Naive thymus-derived CD4-positive, alpha-beta T cell (primary cell): Measurements from ENCODE around the gene HEATR5A. TPM values are rescaled to one million over a fixed set of nuclear protein-coding genes. Genes with fewer than 3 reads are reported as not detected.

ENCODE experiments used
- ATAC-seq: fragments of 150-1000 bp; cut with Tn5 transposase; 2 replicates; pipeline ENCODE4 v1.10.0; 2021; ENCODE audit warnings: mild to moderate bottlenecking, moderate library complexity
- CTCF ChIA-PET: fragments of 350-600 bp; sonication (Branson Sonifier 250); formaldehyde crosslinking; loops from one replicate; lab custom pipeline; 2021; ENCODE audit warnings: antibody characterized with exemption; lab: Charles Lee
- POLR2A ChIA-PET: fragments of 350-600 bp; sonication (Branson Sonifier 250); formaldehyde crosslinking; loops from one replicate; lab custom pipeline; 2021; ENCODE audit warnings: antibody characterized with exemption, inconsistent platforms; lab: Charles Lee
- DNase-seq, 9 donors: peaks; one replicate each; pipeline versions ENCODE4 v3.0.0 to v3.0.0-alpha.2; 2020 to 2022; ENCODE audit warnings: mixed read lengths in 1 of 9
- H3K27ac ChIP-seq: one replicate; pipeline ENCODE4 v1.7.0; 2013; ENCODE audit warnings: mild to moderate bottlenecking, low read depth, low read length, moderate library complexity
- H3K27me3 ChIP-seq, 2 donors: one replicate each; pipeline ENCODE4 v1.7.0; 2013; ENCODE audit warnings: low read length in 2 of 2, mild to moderate bottlenecking in 2 of 2, moderate library complexity in 2 of 2; ENCODE audit not compliant: control insufficient read depth in 2 of 2, insufficient read depth in 2 of 2
- H3K36me3 ChIP-seq, 3 experiments: 1 replicate in 2 of 3; 2 replicates in 1 of 3; pipeline ENCODE4 v1.7.0; 2013; ENCODE audit warnings: low read length in 3 of 3, mild to moderate bottlenecking in 3 of 3, moderate library complexity in 1 of 3; ENCODE audit not compliant: insufficient read depth in 3 of 3, control insufficient read depth in 2 of 3
- H3K4me1 ChIP-seq, 2 donors: one replicate each; pipeline ENCODE4 v1.7.0; 2013; ENCODE audit warnings: low read length in 2 of 2, mild to moderate bottlenecking in 2 of 2, moderate library complexity in 1 of 2; ENCODE audit not compliant: control insufficient read depth in 2 of 2, insufficient read depth in 2 of 2
- H3K4me3 ChIP-seq: 2 replicates; pipeline ENCODE4 v1.7.0; 2013; ENCODE audit warnings: mild to moderate bottlenecking, low read length
- H3K9me3 ChIP-seq, 3 experiments: 1 replicate in 2 of 3; 2 replicates in 1 of 3; pipeline ENCODE4 v1.7.0; 2013; ENCODE audit warnings: low read length in 3 of 3; ENCODE audit not compliant: control insufficient read depth in 2 of 3
- H3K27ac Mint-ChIP-seq, 9 donors: one replicate each; pipeline ENCODE4 v1.8.0; 2020 to 2022; ENCODE audit warnings: mixed read lengths in 9 of 9, mild to moderate bottlenecking in 8 of 9, moderate library complexity in 5 of 9, inconsistent platforms in 2 of 9
- H3K27me3 Mint-ChIP-seq, 5 donors: one replicate each; pipeline ENCODE4 v1.8.0; 2021 to 2022; ENCODE audit warnings: mixed read lengths in 5 of 5, mild to moderate bottlenecking in 1 of 5
- H3K36me3 Mint-ChIP-seq, 5 donors: one replicate each; pipeline ENCODE4 v1.8.0; 2020 to 2022; ENCODE audit warnings: mixed read lengths in 5 of 5, mild to moderate bottlenecking in 3 of 5, inconsistent platforms in 1 of 5
- H3K4me1 Mint-ChIP-seq, 7 donors: one replicate each; pipeline ENCODE4 v1.8.0; 2020 to 2022; ENCODE audit warnings: mixed read lengths in 7 of 7, mild to moderate bottlenecking in 3 of 7, inconsistent platforms in 1 of 7
- H3K4me3 Mint-ChIP-seq, 10 donors: one replicate each; pipeline ENCODE4 v1.8.0; 2020 to 2022; ENCODE audit warnings: mild to moderate bottlenecking in 10 of 10, mixed read lengths in 10 of 10, moderate library complexity in 6 of 10, inconsistent platforms in 2 of 10
- H3K9me3 Mint-ChIP-seq, 11 donors: one replicate each; pipeline ENCODE4 v1.8.0; 2020 to 2022; ENCODE audit warnings: mixed read lengths in 11 of 11, mild to moderate bottlenecking in 4 of 11, inconsistent platforms in 1 of 11, moderate library complexity in 1 of 11
- intact Hi-C, 2 donors: fragments of 100-400 bp; cut with micrococcal nuclease; formaldehyde crosslinking; loops; one replicate each; pipeline ENCODE4 v1.15.1; 2023
- polyA plus RNA-seq, 2 donors: library from polyadenylated mRNA; unstranded; fragments of 300-500 nt; fragmentation: Illumina TruSeq; gene quantifications; one replicate each; pipeline ENCODE4 v1.2.3, GENCODE V29; 2021
- total RNA-seq, 6 experiments: library from RNA in 5 of 6; stranded (reverse) in 5 of 6; gene quantifications; 1 replicate in 5 of 6; 2 replicates in 1 of 6; pipeline ENCODE4 v1.2.3 and lab custom pipeline; 2021 to 2026

HEATR5A gene
- total and polyA plus RNA-seq, 7 experiments from 2014 or later, result 5.6 to 14.4 (median 12.7) TPM

DNA sequence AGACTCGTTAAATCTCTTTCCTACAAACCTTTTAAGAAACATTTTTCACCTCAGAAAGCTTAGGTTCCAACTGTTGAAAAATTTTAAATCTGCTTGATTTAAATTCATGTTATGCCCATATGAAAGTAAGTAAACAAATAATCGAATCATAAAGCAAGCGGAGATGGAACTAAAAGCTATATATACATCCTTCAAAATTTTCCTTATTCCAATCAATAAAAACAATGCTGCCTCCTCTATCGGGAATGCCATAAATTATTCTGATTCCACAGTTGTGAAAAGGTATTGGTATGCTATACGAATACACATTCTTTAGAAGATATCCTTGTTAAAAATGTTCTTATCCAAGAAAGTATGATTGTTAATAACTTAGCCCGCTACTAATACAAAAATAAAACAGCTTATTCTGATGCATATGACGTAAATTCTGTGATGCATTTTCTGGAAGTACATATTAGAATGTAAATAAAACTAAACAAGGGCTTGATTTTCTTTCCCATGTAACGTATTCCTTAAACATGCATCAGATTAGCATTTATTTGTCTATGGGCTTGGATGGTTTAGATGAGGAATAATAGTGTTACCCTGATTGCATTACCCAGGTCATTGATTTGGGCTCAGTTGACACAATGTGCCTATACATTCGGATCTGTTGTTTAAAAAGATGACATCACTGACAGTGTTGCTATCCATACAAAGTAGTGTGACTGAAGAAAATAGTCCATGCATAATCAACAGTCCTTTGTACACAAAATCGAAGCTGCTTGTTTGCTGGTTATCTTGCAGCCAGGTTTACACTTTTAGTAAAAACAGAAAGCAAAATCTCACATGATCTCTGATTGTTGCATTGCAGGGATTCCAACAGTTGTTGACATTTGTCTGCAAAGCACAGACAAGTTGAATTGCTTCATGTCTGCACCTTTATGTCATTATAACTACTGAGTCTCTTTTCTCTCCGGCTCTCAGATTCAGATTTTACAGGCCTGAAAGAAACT is 37.6 kb upstream of the HEATR5A start:
- POLR2A ChIA-PET, result interaction anchor here (0.7 to 2.9 kb wide), 5 partner anchors 35 to 745 kb away, joined by 3 to 18 read pairs (median 6); partner anchors contain the start of genes HEATR5A, HECTD1 and RNU6-8
- peaks cover 0 to 5% (median 0%) of the 10 kb centered on the region in 5 donors for H3K27me3 Mint-ChIP-seq
- Histone ChIP-seq H3K27ac (peak overlapping the region; percentile 77), H3K9me3 (no peaks in the 10 kb centered on the region), H3K27me3 (no peaks in the 10 kb centered on the region), H3K4me1 (peaks cover 6% of the 10 kb centered on the region in 2 donors), H3K4me3 (peak overlapping the region; percentile 82), H3K36me3 (peaks cover 0 to 6% (median 0%) of the 10 kb centered on the region in 3 experiments)
- no peaks in the 10 kb centered on the region for H3K36me3 Mint-ChIP-seq
- peak overlapping the region; percentile 89 to 98 (median 95) for H3K27ac Mint-ChIP-seq
- H3K9me3 Mint-ChIP-seq, result no peaks in the 10 kb centered on the region
- H3K4me3 Mint-ChIP-seq, result peak overlapping the region; percentile 92 to 98 (median 96)
- CTCF ChIA-PET, result interaction anchor here (1.0 to 1.7 kb wide), 5 partner anchors 38 to 797 kb away, joined by 3 to 6 read pairs (median 4); partner anchors contain the start of gene HEATR5A
- H3K4me1 Mint-ChIP-seq, result peaks cover 14 to 48% (median 40%) of the 10 kb centered on the region in 7 donors
- DNase-seq (peak in 1 of 9 donors; percentile 0), ATAC-seq (no peak)
- intact Hi-C loops, result loop anchor here (1.0 to 5.0 kb wide), 13 partner anchors 38 to 899 kb away; partner anchors contain the start of genes G2E3 (in 2 of the 2), HEATR5A (in 2 of the 2), NUBPL (in 2 of the 2) and SCFD1 (in 2 of the 2)

DNA sequence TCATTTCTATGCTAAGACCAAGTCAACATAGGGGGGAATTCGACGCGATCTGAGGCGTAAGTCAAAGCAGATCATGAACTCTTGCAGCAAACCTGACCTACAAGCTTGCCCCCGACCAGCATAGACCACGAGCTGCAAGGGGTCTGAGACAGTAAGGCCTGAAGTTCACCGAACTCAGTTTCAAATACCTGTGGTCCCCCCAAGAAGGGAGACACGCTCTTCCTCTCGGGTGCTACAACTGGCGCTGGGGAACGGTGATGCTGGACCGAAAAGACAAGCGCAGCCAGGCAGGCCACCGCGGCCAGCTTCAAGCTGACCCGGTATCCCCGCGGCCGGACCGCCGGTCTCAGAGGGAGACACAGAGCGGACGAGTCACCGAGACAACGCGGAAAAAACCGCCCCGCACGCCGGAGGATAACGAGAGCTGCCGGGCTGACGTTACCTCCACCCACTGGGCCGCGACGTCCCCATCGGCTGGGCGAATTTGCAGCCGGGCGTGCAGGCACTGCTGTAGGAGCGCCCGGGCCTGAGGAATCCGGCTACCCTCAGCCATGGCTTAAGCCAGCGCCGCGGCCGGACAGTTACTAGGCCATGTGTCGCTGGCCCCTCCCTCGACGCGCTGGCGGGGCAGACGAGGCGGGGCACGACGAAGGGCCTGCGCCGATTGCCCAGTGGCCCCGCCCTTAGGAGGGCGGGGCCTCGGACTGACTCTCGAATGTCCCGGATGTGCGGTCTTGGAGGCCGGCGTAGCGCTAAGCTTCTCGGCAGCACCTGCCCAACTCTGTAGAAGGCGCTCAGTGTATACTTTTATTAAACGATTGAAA is 36.7 kb upstream of the HEATR5A start, which contains the start of gene DTD2:
Gene DTD2, minus strand, starts transcription at position 666 of the 824 bp plus-strand sequence. Its CDS starts 113 bp downstream, at position 553.
- peaks cover 0 to 10% (median 0%) of the 10 kb centered on the region in 3 experiments for H3K36me3 ChIP-seq
- Mint-ChIP-seq H3K36me3 (peaks cover 0 to 4% (median 0%) of the 10 kb centered on the region in 5 donors), H3K27ac (peak within 1 kb of the TSS; percentile 89 to 98 (median 95)), H3K27me3 (peaks cover 0 to 5% (median 0%) of the 10 kb centered on the region in 5 donors), H3K4me3 (peak within 1 kb of the TSS; percentile 92 to 98 (median 96)), H3K4me1 (peaks cover 14 to 48% (median 40%) of the 10 kb centered on the region in 7 donors), H3K9me3 (no peaks in the 10 kb centered on the region)
- ChIA-PET CTCF (interaction anchor here (0.8 to 1.7 kb wide), 7 partner anchors 9 to 798 kb away, joined by 3 to 6 read pairs (median 3); partner anchors contain the start of gene HEATR5A), POLR2A (interaction anchor here (0.7 to 2.9 kb wide), 5 partner anchors 34 to 745 kb away, joined by 3 to 18 read pairs (median 6); partner anchors contain the start of genes HEATR5A, HECTD1 and RNU6-8)
- H3K4me3 ChIP-seq, result peak within 1 kb of the TSS; percentile 82
- ATAC-seq (peak; percentile 99), DNase-seq (peak; percentile 80 to 89 (median 86))
- no peaks in the 10 kb centered on the region for H3K9me3 ChIP-seq
- H3K4me1 ChIP-seq, result peaks cover 6% of the 10 kb centered on the region in 2 donors
- intact Hi-C loops, result loop anchor here (1.0 to 5.0 kb wide), 13 partner anchors 37 to 898 kb away; partner anchors contain the start of genes G2E3 (in 2 of the 2), HEATR5A (in 2 of the 2), NUBPL (in 2 of the 2) and SCFD1 (in 2 of the 2)
- H3K27ac ChIP-seq, result peak within 1 kb of the TSS; percentile 77
- H3K27me3 ChIP-seq, result no peaks in the 10 kb centered on the region

DNA sequence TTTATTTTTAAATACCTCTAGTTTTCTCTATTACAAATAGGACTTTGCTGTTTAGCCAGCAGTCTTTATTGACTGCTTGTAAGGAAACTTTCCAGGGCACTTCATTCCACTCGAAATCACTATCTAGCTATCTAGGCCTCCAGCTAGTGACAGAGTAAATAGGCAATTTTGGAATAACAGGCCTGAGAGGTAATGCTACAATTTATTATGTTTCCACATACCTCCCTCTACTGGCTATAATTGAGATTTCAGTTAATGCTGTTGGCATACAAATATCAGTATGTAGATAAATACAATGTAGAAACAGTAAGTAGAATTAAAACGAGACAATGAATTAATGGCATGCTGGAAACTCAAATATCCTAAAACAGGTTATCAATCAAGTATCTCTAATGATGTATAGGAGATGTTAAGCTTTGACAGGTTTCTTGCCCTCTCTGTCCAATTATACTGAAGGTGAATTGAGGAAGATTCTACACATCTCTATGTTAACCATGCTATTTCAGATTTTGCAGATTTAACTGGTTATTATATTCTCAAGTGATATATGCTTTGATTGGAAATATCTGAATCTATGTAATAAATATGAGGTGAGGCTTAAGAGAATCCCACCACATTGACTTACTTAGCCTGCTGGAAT is 29.7 kb upstream of the HEATR5A start:
- H3K4me3 ChIP-seq, result no peak overlapping the region
- Mint-ChIP-seq H3K36me3 (peaks cover 7 to 41% (median 24%) of the 10 kb centered on the region in 5 donors), H3K4me3 (no peak overlapping the region), H3K4me1 (peaks cover 0 to 23% (median 9%) of the 10 kb centered on the region in 7 donors), H3K27me3 (no peaks in the 10 kb centered on the region), H3K27ac (peak overlapping the region in 2 of 9 donors; percentile 20 to 31), H3K9me3 (no peaks in the 10 kb centered on the region)
- CTCF ChIA-PET, result interaction anchor here (0.6 to 1.0 kb wide), 3 partner anchors 8 to 834 kb away, joined by 3 to 6 read pairs (median 4); no protein-coding TSS in a partner anchor
- intact Hi-C loops, result loop anchor here in 1 of 2 donors (5.0 kb wide), 1 partner anchor 73 kb away; no protein-coding TSS in a partner anchor
- peaks cover 0 to 25% (median 0%) of the 10 kb centered on the region in 3 experiments for H3K36me3 ChIP-seq
- ATAC-seq (peak; percentile 75), DNase-seq (peak in 2 of 9 donors; percentile 1 to 13)
- POLR2A ChIA-PET, result no interaction called here
- H3K27me3 ChIP-seq, result no peaks in the 10 kb centered on the region
- H3K27ac ChIP-seq, result no peak overlapping the region
- H3K9me3 ChIP-seq, result no peaks in the 10 kb centered on the region
- no peaks in the 10 kb centered on the region for H3K4me1 ChIP-seq

DNA sequence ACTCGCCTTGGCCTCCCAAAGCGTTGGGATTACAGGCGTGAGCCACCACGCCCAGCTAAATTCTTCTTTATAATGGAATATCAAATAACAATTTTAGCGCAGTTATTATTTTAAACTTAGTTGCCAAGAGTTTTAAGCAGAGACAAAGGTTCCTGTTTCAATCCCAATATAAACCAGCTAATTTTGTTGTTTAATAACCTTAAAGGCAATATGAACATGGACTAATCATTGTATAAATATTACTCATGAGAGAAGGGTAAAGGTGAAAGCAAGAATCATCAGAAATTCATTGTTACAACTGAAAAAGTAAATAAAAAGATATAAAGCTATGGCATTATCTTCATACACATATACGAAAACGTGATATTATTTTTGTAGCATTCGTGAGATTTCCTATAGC is 28.8 kb upstream of the HEATR5A start:
- H3K27me3 Mint-ChIP-seq, result no peaks in the 10 kb centered on the region
- no peak overlapping the region for H3K4me3 ChIP-seq
- H3K9me3 ChIP-seq, result no peaks in the 10 kb centered on the region
- no peak overlapping the region for H3K4me3 Mint-ChIP-seq
- no peaks in the 10 kb centered on the region for H3K4me1 ChIP-seq
- ATAC-seq (no peak), DNase-seq (no peak)
- peaks cover 0 to 14% (median 4%) of the 10 kb centered on the region in 7 donors for H3K4me1 Mint-ChIP-seq
- peaks cover 0 to 25% (median 0%) of the 10 kb centered on the region in 3 experiments for H3K36me3 ChIP-seq
- POLR2A ChIA-PET, result no interaction called here
- H3K36me3 Mint-ChIP-seq, result peaks cover 7 to 44% (median 26%) of the 10 kb centered on the region in 5 donors
- intact Hi-C loops, result no loop called here
- no peak overlapping the region for H3K27ac Mint-ChIP-seq
- no peaks in the 10 kb centered on the region for H3K27me3 ChIP-seq
- CTCF ChIA-PET, result interaction anchor here (0.6 to 1.0 kb wide), 2 partner anchors 68 to 318 kb away, joined by 3 to 6 read pairs; no protein-coding TSS in a partner anchor
- peaks cover 0 to under 1% (median 0%) of the 10 kb centered on the region in 11 donors for H3K9me3 Mint-ChIP-seq
- no peak overlapping the region for H3K27ac ChIP-seq

DNA sequence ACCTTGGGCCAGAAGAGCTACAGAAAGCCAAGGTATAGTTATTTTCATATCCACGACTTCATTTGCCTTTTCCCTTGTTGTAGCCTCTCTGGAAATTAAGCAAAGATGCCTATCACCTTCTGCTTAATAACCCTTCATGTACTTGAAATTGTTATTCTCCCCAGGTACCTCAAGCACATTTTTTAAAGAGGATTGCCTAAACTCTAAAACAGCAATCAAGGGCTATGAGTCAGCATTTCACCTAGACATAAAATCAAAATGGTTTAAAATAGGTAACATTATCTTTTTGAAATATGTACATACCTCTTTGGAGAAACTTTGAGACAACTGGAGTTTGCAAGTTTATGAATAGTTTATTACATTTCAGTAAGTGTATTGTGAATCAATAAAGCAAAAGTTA is 25.4 kb upstream of the HEATR5A start:
- H3K27me3 ChIP-seq, result no peaks in the 10 kb centered on the region
- Mint-ChIP-seq H3K27me3 (no peaks in the 10 kb centered on the region), H3K9me3 (peaks cover 0 to 2% (median 0%) of the 10 kb centered on the region in 11 donors), H3K4me3 (no peak overlapping the region), H3K4me1 (no peaks in the 10 kb centered on the region), H3K27ac (no peak overlapping the region), H3K36me3 (peaks cover 3 to 33% (median 21%) of the 10 kb centered on the region in 5 donors)
- intact Hi-C loops, result no loop called here
- H3K4me1 ChIP-seq, result no peaks in the 10 kb centered on the region
- peaks cover 0 to 10% (median 0%) of the 10 kb centered on the region in 3 experiments for H3K36me3 ChIP-seq
- CTCF ChIA-PET, result no interaction called here
- H3K27ac ChIP-seq, result no peak overlapping the region
- ATAC-seq (no peak), DNase-seq (no peak)
- no peak overlapping the region for H3K4me3 ChIP-seq
- POLR2A ChIA-PET, result interaction anchor here (0.6 kb wide), 1 partner anchor 13 kb away, joined by 3 read pairs; no protein-coding TSS in a partner anchor
- no peaks in the 10 kb centered on the region for H3K9me3 ChIP-seq
